Calu3 (cell line): ENCODE measurements around the gene ABHD17C. TPM values are rescaled to one million over a fixed set of nuclear protein-coding genes. Genes with fewer than 3 reads are reported as not detected.

Experiments
- BruUV-seq: library from RNA; stranded (reverse); fragments of 400-500 nt; replicated peaks from 2 replicates; lab custom pipeline; 2021; lab: Mats Ljungman, UMichigan
- CTCF ChIA-PET: fragments of 300-600 bp; sonication (Branson Sonifier 250); formaldehyde crosslinking; loops from one replicate; lab custom pipeline; 2022; ENCODE audit warnings: antibody characterized with exemption; lab: Charles Lee
- DNase-seq: peaks from one replicate; pipeline ENCODE4 v3.0.0; 2022
- H3K27ac Mint-ChIP-seq: one replicate; pipeline ENCODE4 v1.8.0; 2022; ENCODE audit warnings: mixed read lengths; ENCODE audit not compliant: unreplicated experiment
- H3K27me3 Mint-ChIP-seq: one replicate; pipeline ENCODE4 v1.8.0; 2022; ENCODE audit warnings: mixed read lengths; ENCODE audit not compliant: unreplicated experiment
- H3K36me3 Mint-ChIP-seq: one replicate; pipeline ENCODE4 v1.8.0; 2022; ENCODE audit warnings: mild to moderate bottlenecking, moderate library complexity, mixed read lengths; ENCODE audit not compliant: insufficient read depth, unreplicated experiment
- H3K4me1 Mint-ChIP-seq: one replicate; pipeline ENCODE4 v1.8.0; 2022; ENCODE audit warnings: mild to moderate bottlenecking, low read depth, mixed read lengths; ENCODE audit not compliant: unreplicated experiment
- H3K4me3 Mint-ChIP-seq: one replicate; pipeline ENCODE4 v1.8.0; 2022; ENCODE audit warnings: mild to moderate bottlenecking, low read depth, moderate library complexity, mixed read lengths; ENCODE audit not compliant: unreplicated experiment
- H3K9me3 Mint-ChIP-seq: one replicate; pipeline ENCODE4 v1.8.0; 2022; ENCODE audit warnings: low read depth, mixed read lengths; ENCODE audit not compliant: unreplicated experiment
- intact Hi-C: fragments of 100-400 bp; cut with micrococcal nuclease; formaldehyde crosslinking; loops from one replicate; pipeline ENCODE4 v1.10.0; 2022; ENCODE audit not compliant: unreplicated experiment
- total RNA-seq: library from RNA; stranded (reverse); gene quantifications from 2 replicates; pipeline ENCODE4 v1.2.3, GENCODE V29; 2022
- TF ChIP-seq, protein P1 (sequence below): fragments of 200-600 bp; IDR thresholded peaks from one replicate; pipeline ENCODE4 v1.8.0; 2022; ENCODE audit warnings: antibody characterized with exemption; ENCODE audit not compliant: unreplicated experiment

Gene ABHD17C
- total RNA-seq, 1 experiment from 2014 or later: 69.7 TPM

DNA sequence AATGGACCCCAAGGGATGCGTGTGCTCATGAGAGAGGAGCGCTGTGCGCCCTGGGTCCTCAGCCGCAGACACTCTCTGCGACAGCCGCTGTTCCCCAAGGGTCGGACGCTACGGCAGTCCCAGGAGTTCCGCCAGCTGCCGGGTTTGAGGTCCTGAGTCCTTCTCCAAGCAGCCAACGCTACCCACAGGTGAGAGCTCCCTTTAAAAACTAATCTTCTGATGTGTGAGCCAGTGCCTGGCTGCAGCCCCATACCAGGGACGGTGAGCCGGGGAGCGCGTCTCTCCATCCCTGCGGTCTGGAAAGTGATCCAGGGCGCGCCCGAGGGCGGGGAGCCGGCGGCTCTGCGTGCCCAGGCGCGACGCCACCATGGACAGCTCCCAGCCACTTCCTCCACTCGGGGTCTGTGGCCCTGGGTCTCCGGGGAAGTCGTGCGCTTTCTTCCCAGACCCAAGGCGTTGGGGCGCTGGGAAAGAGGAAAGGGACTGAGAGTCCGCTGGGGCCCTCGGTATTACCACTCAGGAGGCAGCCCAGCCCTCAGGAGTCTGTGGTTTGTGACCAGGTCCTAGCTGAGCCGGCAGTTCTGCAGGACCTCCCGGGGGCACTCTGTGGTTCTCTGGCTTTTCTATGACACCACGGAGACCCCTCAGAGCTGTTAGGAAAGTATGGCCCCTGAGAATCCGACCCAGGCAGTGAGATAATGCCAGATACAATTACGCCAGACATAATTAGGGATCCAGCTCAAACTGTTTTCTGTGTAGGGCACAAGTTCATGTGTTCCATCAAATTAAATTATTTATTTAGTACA lies 85.5 kb downstream of the ABHD17C start:
- peaks cover 60% of the 10 kb centered on the region for H3K27me3 Mint-ChIP-seq
- peak; percentile 82 for DNase-seq
- BruUV-seq: no TSS peak

DNA sequence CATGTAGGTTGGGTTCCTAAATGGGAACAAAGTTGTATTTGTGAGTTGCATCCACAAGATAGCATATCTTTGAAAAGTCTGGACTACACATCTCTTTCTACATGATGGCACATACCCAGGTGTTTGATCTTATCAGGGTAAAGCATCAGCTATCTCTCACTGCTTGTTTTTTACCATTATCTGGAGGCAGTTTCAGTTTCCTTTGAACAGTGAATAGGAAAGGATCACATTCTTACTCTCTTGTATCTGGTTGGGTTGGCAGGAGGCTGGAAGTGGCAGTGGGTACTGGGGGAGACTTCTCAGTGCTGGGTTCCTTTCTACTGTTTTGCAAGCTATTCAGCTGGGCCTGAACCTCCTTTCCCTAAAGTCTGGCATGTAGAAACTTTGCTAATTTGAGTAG lies 88.2 kb downstream of the ABHD17C start:
- peaks cover 20% of the 10 kb centered on the region for H3K36me3 Mint-ChIP-seq
- no TSS peak for BruUV-seq
- H3K27me3 Mint-ChIP-seq: peaks cover 60% of the 10 kb centered on the region
- H3K4me3 Mint-ChIP-seq: no peak overlapping the region
- CTCF ChIA-PET: interaction anchor here (1.5 kb wide), 1 partner anchor 187 kb away, joined by 5 read pairs; no protein-coding TSS in a partner anchor
- intact Hi-C loops: loop anchor here (10.0 kb wide), 1 partner anchor 482 kb away; no protein-coding TSS in a partner anchor
- H3K27ac Mint-ChIP-seq: no peak overlapping the region
- TF ChIP-seq, protein P1, sequence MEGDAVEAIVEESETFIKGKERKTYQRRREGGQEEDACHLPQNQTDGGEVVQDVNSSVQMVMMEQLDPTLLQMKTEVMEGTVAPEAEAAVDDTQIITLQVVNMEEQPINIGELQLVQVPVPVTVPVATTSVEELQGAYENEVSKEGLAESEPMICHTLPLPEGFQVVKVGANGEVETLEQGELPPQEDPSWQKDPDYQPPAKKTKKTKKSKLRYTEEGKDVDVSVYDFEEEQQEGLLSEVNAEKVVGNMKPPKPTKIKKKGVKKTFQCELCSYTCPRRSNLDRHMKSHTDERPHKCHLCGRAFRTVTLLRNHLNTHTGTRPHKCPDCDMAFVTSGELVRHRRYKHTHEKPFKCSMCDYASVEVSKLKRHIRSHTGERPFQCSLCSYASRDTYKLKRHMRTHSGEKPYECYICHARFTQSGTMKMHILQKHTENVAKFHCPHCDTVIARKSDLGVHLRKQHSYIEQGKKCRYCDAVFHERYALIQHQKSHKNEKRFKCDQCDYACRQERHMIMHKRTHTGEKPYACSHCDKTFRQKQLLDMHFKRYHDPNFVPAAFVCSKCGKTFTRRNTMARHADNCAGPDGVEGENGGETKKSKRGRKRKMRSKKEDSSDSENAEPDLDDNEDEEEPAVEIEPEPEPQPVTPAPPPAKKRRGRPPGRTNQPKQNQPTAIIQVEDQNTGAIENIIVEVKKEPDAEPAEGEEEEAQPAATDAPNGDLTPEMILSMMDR: no peak
- H3K4me1 Mint-ChIP-seq: peaks cover 17% of the 10 kb centered on the region
- no peaks in the 10 kb centered on the region for H3K9me3 Mint-ChIP-seq
- DNase-seq: no peak

More for the DNA sequence above, 85.5 kb downstream of the ABHD17C start:
- peaks cover 36% of the 10 kb centered on the region for H3K4me1 Mint-ChIP-seq
- H3K9me3 Mint-ChIP-seq: no peaks in the 10 kb centered on the region
- H3K27ac Mint-ChIP-seq: no peak overlapping the region
- peaks cover 20% of the 10 kb centered on the region for H3K36me3 Mint-ChIP-seq
- TF ChIP-seq, protein P1: no peak
- CTCF ChIA-PET: interaction anchor here (0.5 to 7.1 kb wide), 12 partner anchors 13 to 486 kb away, joined by 3 to 151 read pairs (median 4); no protein-coding TSS in a partner anchor
- H3K4me3 Mint-ChIP-seq: peak overlapping the region; percentile 82
- intact Hi-C loops: loop anchor here (1.0 to 10.0 kb wide), 2 partner anchors 190 to 484 kb away; no protein-coding TSS in a partner anchor

DNA sequence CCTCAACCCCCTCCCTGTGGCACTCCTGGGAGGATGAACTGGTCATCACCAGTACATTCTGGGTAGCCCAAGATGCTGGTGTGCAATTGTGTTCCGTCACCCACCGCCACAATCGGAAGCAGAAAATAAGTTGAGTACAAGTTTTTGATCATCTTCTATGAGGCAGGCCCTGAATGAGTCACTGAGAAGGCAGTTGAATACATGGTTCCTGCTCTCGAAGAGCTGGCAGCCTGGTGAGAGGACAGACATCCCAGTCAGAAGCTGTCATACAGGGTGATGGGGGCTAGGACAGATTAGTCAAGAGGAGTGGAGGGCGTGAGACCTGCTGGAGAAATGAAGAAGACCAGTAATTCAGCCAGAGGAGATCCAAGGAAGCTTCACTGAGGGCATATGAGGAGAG lies 90.2 kb downstream of the ABHD17C start:
- no TSS peak for BruUV-seq
- intact Hi-C loops: loop anchor here (10.0 kb wide), 1 partner anchor 479 kb away; no protein-coding TSS in a partner anchor
- Mint-ChIP-seq H3K27me3 (peaks cover 47% of the 10 kb centered on the region), H3K4me1 (peaks cover 7% of the 10 kb centered on the region), H3K36me3 (peaks cover 4% of the 10 kb centered on the region), H3K27ac (no peak overlapping the region), H3K4me3 (no peak overlapping the region), H3K9me3 (no peaks in the 10 kb centered on the region)
- no peak for DNase-seq
- CTCF ChIA-PET: interaction anchor here (0.6 to 1.0 kb wide), 2 partner anchors 9 to 80 kb away, joined by 3 to 4 read pairs; no protein-coding TSS in a partner anchor
- TF ChIP-seq, protein P1: no peak

DNA sequence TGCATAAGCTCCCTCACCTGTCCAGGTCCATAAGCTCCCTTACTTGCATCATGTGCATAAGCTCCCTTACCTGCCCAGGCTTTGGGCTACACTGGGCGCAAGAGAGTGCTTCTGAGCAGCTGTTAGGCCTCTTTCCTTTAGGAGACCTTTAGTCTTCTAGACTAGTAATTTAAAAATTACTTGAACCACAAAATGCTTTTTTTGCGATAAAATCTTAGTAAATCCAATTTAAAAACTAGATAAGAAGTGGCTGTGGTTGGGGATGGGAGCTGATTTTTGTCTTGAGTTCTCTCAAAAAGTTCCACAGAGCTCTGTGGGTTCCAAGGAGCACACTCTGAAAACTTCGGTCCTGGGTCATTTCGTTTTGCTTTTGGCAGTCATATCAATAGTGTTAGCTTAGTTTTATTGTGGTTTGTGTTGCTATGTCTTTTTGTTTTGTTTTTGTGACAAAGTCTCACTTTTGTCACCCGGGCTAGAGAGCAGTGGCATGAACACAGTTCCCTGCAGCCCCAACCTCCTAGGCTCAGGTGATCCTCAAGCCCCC lies 90.8 kb downstream of the ABHD17C start:
- Mint-ChIP-seq H3K27ac (no peak overlapping the region), H3K4me1 (peaks cover 1% of the 10 kb centered on the region), H3K36me3 (no peaks in the 10 kb centered on the region), H3K4me3 (no peak overlapping the region), H3K27me3 (peaks cover 41% of the 10 kb centered on the region), H3K9me3 (no peaks in the 10 kb centered on the region)
- DNase-seq: no peak
- intact Hi-C loops: loop anchor here (10.0 kb wide), 1 partner anchor 479 kb away; no protein-coding TSS in a partner anchor
- CTCF ChIA-PET: interaction anchor here (0.6 to 1.0 kb wide), 3 partner anchors 9 to 105 kb away, joined by 3 to 4 read pairs (median 3); no protein-coding TSS in a partner anchor
- BruUV-seq: no TSS peak
- TF ChIP-seq, protein P1: no peak
